Measurements from ENCODE around the gene BPIFB4. TPM values are rescaled to one million over a fixed set of nuclear protein-coding genes. Genes with fewer than 3 reads are reported as not detected.

Gene BPIFB4
- total and polyA plus RNA-seq, 9 of the 15 experiments (the other 6 are each of a cell fraction or from before 2014, with no cell fraction given) = not detected

DNA sequence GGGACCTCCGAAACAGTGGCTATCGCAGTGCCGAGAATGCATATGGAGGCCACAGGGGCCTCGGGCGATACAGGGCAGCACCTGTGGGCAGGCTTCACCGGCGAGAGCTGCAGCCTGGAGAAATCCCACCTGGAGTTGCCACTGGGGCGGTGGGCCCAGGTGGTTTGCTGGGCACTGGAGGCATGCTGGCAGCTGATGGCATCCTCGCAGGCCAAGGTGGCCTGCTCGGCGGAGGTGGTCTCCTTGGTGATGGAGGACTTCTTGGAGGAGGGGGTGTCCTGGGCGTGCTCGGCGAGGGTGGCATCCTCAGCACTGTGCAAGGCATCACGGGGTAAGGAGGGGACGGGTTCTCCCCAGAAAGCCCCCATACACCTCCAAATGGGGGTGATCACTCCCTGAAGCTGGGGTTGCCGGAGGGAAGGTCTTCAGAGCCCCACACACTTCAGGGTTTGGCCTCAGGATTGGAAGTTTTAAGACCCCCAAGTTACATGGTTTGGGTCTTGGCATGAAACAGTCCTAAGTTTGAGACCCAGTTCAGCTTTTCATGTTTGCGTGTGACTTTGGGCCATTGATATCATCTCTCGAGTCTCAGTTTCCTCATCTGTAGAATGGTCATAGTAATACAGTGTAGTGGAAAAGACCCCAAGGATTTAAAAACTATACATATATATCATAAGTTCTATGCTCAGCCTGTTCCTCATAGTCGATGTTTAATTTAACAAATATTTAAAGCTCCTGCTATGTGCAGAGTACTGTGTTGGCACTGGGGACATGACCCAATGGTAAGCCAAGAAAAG is 4.3 kb downstream of the BPIFB4 start:
- in situ Hi-C loops (cut with MboI) = no loop called here
- CTCF ChIA-PET (ENCODE audit: low intra/inter-chr PET ratio) = interaction anchor here (0.7 kb wide), 1 partner anchor 11 kb away, joined by 4 read pairs; no protein-coding TSS in a partner anchor
- Histone ChIP-seq H3K4me3 (no peak overlapping the region), H2AFZ (ENCODE audit: low read depth, low read length) (no peak overlapping the region), H3K79me2 (ENCODE audit: control insufficient read depth, insufficient read depth, low read length) (no peaks in the 10 kb centered on the region), H3K27ac (ENCODE audit: extremely low read depth, low read depth, low read length) (no peak overlapping the region), H3K4me1 (replicated peaks in 1 of 2; ENCODE audit: control insufficient read depth in 2 of 2, insufficient read depth in 2 of 2, low read length in 2 of 2) (peaks cover 0 to 5% of the 10 kb centered on the region in 2 experiments; a peak in 1 of 5 replicates), H3K9ac (ENCODE audit: insufficient read depth in 1 of 2, low read depth in 2 of 2, low read length in 2 of 2) (no peak overlapping the region), H3K27me3 (ENCODE audit: control insufficient read depth in 2 of 2, insufficient read depth in 2 of 2, low read length in 2 of 2) (peaks cover 14 to 41% of the 10 kb centered on the region in 2 experiments; a peak in 4 of 5 replicates), H3K9me1 (ENCODE audit: control insufficient read depth, insufficient read depth, low read length) (no peaks in the 10 kb centered on the region), H3K4me2 (ENCODE audit: insufficient read depth, low read length) (no peak overlapping the region), H3K9me3 (replicated peaks; ENCODE audit: control insufficient read depth, insufficient read depth, low read depth, low read length) (no peaks in the 10 kb centered on the region), H3K36me3 (ENCODE audit: control insufficient read depth, insufficient read depth, low read length) (no peaks in the 10 kb centered on the region), H4K20me1 (replicated peaks; ENCODE audit: control insufficient read depth, insufficient read depth, low read length) (peaks cover 7% of the 10 kb centered on the region; the same call in 1 of the 2 replicates)
- intact Hi-C loops (cut with micrococcal nuclease) = no loop called here
- BruUV-seq (replicated peaks) = no TSS peak
- DNase-seq (ENCODE audit: extremely low read depth in 1 of 4, low spot score in 3 of 4) = no peak
- TF ChIP-seq DDX20 (tag; IDR thresholded peaks at IDR 0.05; ENCODE audit: low read depth) = no peak
- no peak for TF ChIP-seq EP400 (IDR thresholded peaks at IDR 0.05)
- peak; percentile 26 for TF ChIP-seq ZFP36 (IDR thresholded peaks at IDR 0.05; ENCODE audit: low read depth, low read length, partially characterized antibody)
- TF ChIP-seq ATF2 (CRISPR knock-in tag; IDR thresholded peaks at IDR 0.05) = no peak
- TF ChIP-seq ZNF121 (CRISPR knock-in tag; conservative IDR thresholded peaks at IDR 0.05) = peak; percentile 43; the same call in 1 of the 2 replicates
- no peak for TF ChIP-seq CHD7 (IDR thresholded peaks at IDR 0.05; ENCODE audit: low read depth, low read length)
- TF ChIP-seq NCOA6 (IDR thresholded peaks at IDR 0.05) = no peak
- no peak for TF ChIP-seq ZNF224 (CRISPR knock-in tag; IDR thresholded peaks at IDR 0.05)
- TF ChIP-seq RBM25 (IDR thresholded peaks at IDR 0.05; ENCODE audit: low read depth, low read length, severe bottlenecking) = peak; percentile 71
- no peak for FAIRE-seq
- ATAC-seq = no peak
- WGBS (ENCODE audit: insufficient coverage, low coverage, missing lambda C conversion rate) = 9% methylated on average over 20 of the region's 20 CpGs
- POLR2A ChIA-PET = no interaction called here

Data from K562 (cell line).